K562 (cell line): ENCODE measurements around the gene LMBRD1. TPM values are rescaled to one million over a fixed set of nuclear protein-coding genes. Genes with fewer than 3 reads are reported as not detected.

Experiments
- ATAC-seq: fragments of 200-7000 bp; cut with Tn5 transposase; 3 replicates; pipeline ENCODE4 v1.9.1; 2020; ENCODE audit warnings: moderate library complexity
- BruUV-seq: library from RNA; stranded (reverse); fragments of 400-500 nt; replicated peaks from 2 replicates; lab custom pipeline; 2021; lab: Mats Ljungman, UMichigan
- CTCF ChIA-PET: fragments of 300-600 bp; formaldehyde crosslinking; extraction: SDS; loops from one replicate; lab custom pipeline; 2021; ENCODE audit warnings: low intra/inter-chr PET ratio; lab: Yijun Ruan, JAX
- POLR2A ChIA-PET: fragments of 300-600, 350-650 bp; sonication (Branson Sonifier 250); formaldehyde crosslinking; extraction: SDS; loops from one replicate; lab custom pipeline; 2021; ENCODE audit warnings: antibody characterized with exemption, inconsistent platforms; lab: Yijun Ruan, JAX
- DNase-seq, 4 experiments: peaks; one replicate each; pipeline versions ENCODE4 v3.0.0 to v3.0.0-alpha.2; 2011 to 2018; ENCODE audit warnings: low spot score in 3 of 4, mixed read lengths in 3 of 4; ENCODE audit errors: extremely low read depth in 1 of 4
- FAIRE-seq: peaks from 2 replicates; lab custom pipeline; 2011; peaks lifted over from hg19 to GRCh38; lab: Jason Lieb, UNC
- H2AFZ ChIP-seq: 2 replicates; pipeline ENCODE4 v1.6.0; 2011; ENCODE audit warnings: low read depth, low read length, control low read depth, inconsistent platforms
- H3K27ac ChIP-seq: fragments of 200-600 bp; 3 replicates; pipeline ENCODE4 v1.8.0; 2011; ENCODE audit warnings: low read depth, mild to moderate bottlenecking, control low read depth, inconsistent platforms, low read length, moderate library complexity, mixed read lengths; ENCODE audit errors: extremely low read depth
- H3K27me3 ChIP-seq, 2 experiments: fragments of 300-600 bp in 1 of 2; 2 replicates in 1 of 2; 3 replicates in 1 of 2; pipeline versions ENCODE4 v1.6.0 to v1.8.0; 2011; ENCODE audit warnings: inconsistent platforms in 2 of 2, low read length in 2 of 2, mild to moderate bottlenecking in 1 of 2, mixed read lengths in 1 of 2, moderate library complexity in 1 of 2; ENCODE audit not compliant: control insufficient read depth in 2 of 2, insufficient read depth in 2 of 2
- H3K36me3 ChIP-seq: fragments of 300-600 bp; 3 replicates; pipeline ENCODE4 v1.8.0; 2011; ENCODE audit warnings: mild to moderate bottlenecking, low read length, inconsistent platforms; ENCODE audit not compliant: control insufficient read depth, insufficient read depth
- H3K4me1 ChIP-seq, 2 experiments: fragments of 200-600 bp in 1 of 2; replicated peaks in 1 of 2; 2 replicates in 1 of 2; 3 replicates in 1 of 2; pipeline versions ENCODE4 v1.5.1 to v1.8.0; 2011; ENCODE audit warnings: inconsistent platforms in 2 of 2, low read length in 2 of 2, mild to moderate bottlenecking in 1 of 2, mixed read lengths in 1 of 2, moderate library complexity in 1 of 2; ENCODE audit not compliant: control insufficient read depth in 2 of 2, insufficient read depth in 2 of 2
- H3K4me2 ChIP-seq: 2 replicates; pipeline ENCODE4 v1.6.1; 2011; ENCODE audit warnings: low read length, control low read depth, inconsistent platforms, mixed read lengths; ENCODE audit not compliant: insufficient read depth
- H3K4me3 ChIP-seq: fragments of 200-600 bp; sonication (generic), shearing (Covaris generic); 2 replicates; pipeline ENCODE4 v1.5.1; 2016; ENCODE audit warnings: control low read depth, inconsistent platforms
- H3K79me2 ChIP-seq: fragments of 200-600 bp; 3 replicates; pipeline ENCODE4 v1.8.0; 2011; ENCODE audit warnings: low read length, inconsistent platforms; ENCODE audit not compliant: control insufficient read depth, insufficient read depth
- H3K9ac ChIP-seq, 2 experiments: 2 replicates each; pipeline versions ENCODE4 v1.6.0 to v1.6.1; 2011; ENCODE audit warnings: low read depth in 2 of 2, low read length in 2 of 2, control low read depth in 1 of 2, inconsistent platforms in 1 of 2, mild to moderate bottlenecking in 1 of 2, mixed read lengths in 1 of 2; ENCODE audit not compliant: insufficient read depth in 1 of 2
- H3K9me1 ChIP-seq: one replicate; pipeline ENCODE4 v1.6.0; 2011; ENCODE audit warnings: inconsistent platforms, mild to moderate bottlenecking, low read length, moderate library complexity; ENCODE audit not compliant: control insufficient read depth, insufficient read depth
- H3K9me3 ChIP-seq: replicated peaks from 2 replicates; pipeline ENCODE4 v1.5.1; 2011; ENCODE audit warnings: low read depth, low read length, inconsistent platforms; ENCODE audit not compliant: control insufficient read depth, insufficient read depth
- H4K20me1 ChIP-seq: replicated peaks from 2 replicates; pipeline ENCODE4 v1.6.1; 2011; ENCODE audit warnings: low read length, inconsistent platforms, mixed read lengths; ENCODE audit not compliant: control insufficient read depth, insufficient read depth
- DACH1 ChIP-seq: fragments of 450-650 bp; IDR thresholded peaks from 2 replicates; pipeline ENCODE4 v1.6.1; 2018; ENCODE audit not compliant: partially characterized antibody
- HNRNPK ChIP-seq: fragments of 200-400 bp; formaldehyde crosslinking; IDR thresholded peaks from one replicate; pipeline ENCODE4 v1.6.1; 2018; ENCODE audit warnings: mild to moderate bottlenecking, low read depth, low read length; ENCODE audit not compliant: poor library complexity, severe bottlenecking
- PCBP2 ChIP-seq: fragments of 200-400 bp; formaldehyde crosslinking; IDR thresholded peaks from 2 replicates; pipeline ENCODE4 v1.6.1; 2018; ENCODE audit warnings: low read length, low read depth, mild to moderate bottlenecking, moderate library complexity; ENCODE audit not compliant: poor library complexity, severe bottlenecking
- TRIM24 ChIP-seq, 2 experiments: fragments of 450-650 bp; IDR thresholded peaks; 2 replicates each; pipeline ENCODE4 v1.6.1; 2016
- WGBS: fragments of 100-300 bp; shearing (Covaris generic); methylation state at CpG from one replicate; pipeline ENCODE4 v1.1.6; 2016; ENCODE audit warnings: low coverage, mixed read lengths; ENCODE audit not compliant: insufficient coverage; ENCODE audit errors: missing lambda C conversion rate; 5-methylcytosine and 5-hydroxymethylcytosine counted together
- in situ Hi-C: fragments of 300-500 bp; cut with MboI; formaldehyde crosslinking; loops from 4 replicates; pipeline ENCODE4 v1.15.0; 2018; ENCODE audit warnings: inconsistent platforms, mixed read lengths
- intact Hi-C: fragments of 100-400 bp; cut with micrococcal nuclease; formaldehyde crosslinking; loops from 2 replicates; pipeline ENCODE4 v1.14.2; 2022
- polyA plus RNA-seq, 8 experiments: library from polyadenylated mRNA; depleted of rRNA in 4 of 8; stranded (reverse) in 5 of 8; unstranded in 3 of 8; fragments of >200 nt; fragmentation: Nextera tagmentation in 2 of 8; fragmentation: Illumina TruSeq in 1 of 8; extraction: Ambion mirVana in 2 of 8; extraction: Trizol in 1 of 8; gene quantifications; 2 replicates each; pipeline versions ENCODE4 v1.2.1 to v1.2.3, GENCODE V29; 2011 to 2014; ENCODE audit warnings: inconsistent platforms in 1 of 8, missing spikeins in 1 of 8
- total RNA-seq, 7 experiments: library from RNA; depleted of rRNA in 6 of 7; stranded (reverse); fragments of >200 nt in 6 of 7; fragmentation: Illumina TruSeq in 2 of 7; extraction: Trizol in 2 of 7; gene quantifications; 2 replicates each; pipeline versions ENCODE4 v1.2.1 to v1.2.3, GENCODE V29; 2011 to 2021; ENCODE audit warnings: low replicate concordance in 1 of 7
- TF ChIP-seq, protein P1 (sequence below): sonication (generic); formaldehyde crosslinking; IDR thresholded peaks from 2 replicates; pipeline ENCODE4 v1.8.0; 2022; ENCODE audit warnings: mild to moderate bottlenecking, missing genetic modification reagents

Gene LMBRD1
- total and polyA plus RNA-seq, 9 of the 15 experiments (the other 6 are each of a cell fraction or from before 2014, with no cell fraction given) = 14.0 to 85.2 (median 26.5) TPM

DNA sequence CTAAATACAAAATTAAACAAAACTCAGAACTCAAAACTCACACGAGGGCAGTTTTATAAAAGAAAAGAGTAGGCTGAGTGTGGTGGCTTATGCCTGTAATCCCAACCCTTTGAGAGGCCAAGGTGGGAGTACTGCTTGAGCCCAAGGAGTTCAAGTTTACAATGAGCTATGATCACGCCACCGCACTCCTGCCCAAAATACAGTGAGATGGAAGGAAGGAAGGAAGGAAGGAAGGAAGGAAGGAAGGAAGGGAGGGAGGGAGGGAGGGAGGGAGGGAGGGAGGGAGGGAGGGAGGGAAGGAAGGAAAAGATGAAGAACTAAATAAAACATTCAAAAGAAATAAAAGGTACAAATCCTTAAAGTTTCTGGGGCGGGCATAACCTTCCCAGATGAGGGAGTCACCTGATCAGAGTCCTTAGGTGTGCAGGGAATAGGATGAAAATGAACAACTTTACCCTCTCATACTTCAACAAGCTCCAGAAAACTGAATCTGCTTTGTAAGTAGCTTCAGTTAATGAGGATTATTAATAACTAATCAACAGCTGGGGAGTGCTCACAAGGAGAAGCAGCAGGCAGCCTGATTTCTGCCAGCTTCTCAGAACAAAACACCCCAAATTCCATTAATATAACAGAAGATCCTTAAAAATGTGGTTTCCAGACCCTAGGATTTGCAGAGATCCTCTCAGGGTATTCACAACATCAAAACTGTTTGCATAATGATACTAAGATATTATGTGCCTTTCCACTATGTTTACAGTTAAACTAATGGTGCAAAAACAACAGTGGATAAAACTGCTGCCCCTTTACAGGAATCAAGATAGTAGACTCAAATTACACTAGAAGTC lies 21.8 kb downstream of the LMBRD1 start:
- no peak for DNase-seq
- WGBS = 89% methylated on average over 3 of the region's 4 CpGs
- POLR2A ChIA-PET = no interaction called here
- no peak for TF ChIP-seq TRIM24 (IDR thresholded peaks at IDR 0.05)
- TF ChIP-seq DACH1 = no peak
- peak; percentile 53 for TF ChIP-seq HNRNPK
- TF ChIP-seq, protein P1, sequence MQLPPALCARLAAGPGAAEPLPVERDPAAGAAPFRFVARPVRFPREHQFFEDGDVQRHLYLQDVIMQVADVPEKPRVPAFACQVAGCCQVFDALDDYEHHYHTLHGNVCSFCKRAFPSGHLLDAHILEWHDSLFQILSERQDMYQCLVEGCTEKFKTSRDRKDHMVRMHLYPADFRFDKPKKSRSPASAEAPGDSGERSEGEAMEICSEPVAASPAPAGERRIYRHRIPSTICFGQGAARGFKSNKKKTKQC (CRISPR knock-in tag) = no peak
- TF ChIP-seq PCBP2 = peak; percentile 26
- Histone ChIP-seq H3K9me1 (no peaks in the 10 kb centered on the region), H3K27ac (no peak overlapping the region), H3K9ac (no peak overlapping the region), H4K20me1 (no peaks in the 10 kb centered on the region), H3K36me3 (peaks cover 11% of the 10 kb centered on the region; the same call in 2 of the 3 replicates), H3K27me3 (no peaks in the 10 kb centered on the region), H3K4me2 (no peak overlapping the region), H3K9me3 (no peaks in the 10 kb centered on the region), H3K4me1 (no peaks in the 10 kb centered on the region), H2AFZ (no peak overlapping the region), H3K79me2 (peaks cover 11% of the 10 kb centered on the region; the same call in 2 of the 3 replicates), H3K4me3 (no peak overlapping the region)
- CTCF ChIA-PET = no interaction called here
- intact Hi-C loops = no loop called here
- in situ Hi-C loops = no loop called here
- FAIRE-seq = no peak
- ATAC-seq = no peak
- no TSS peak for BruUV-seq
